ENCODE data around the gene LRFN4.

The LRFN4 gene

GRCh38 chr11:66878474-66878873 is 21.6 kb downstream of the LRFN4 start:
- TF ChIP-seq EZH2phosphoT487 (conservative IDR thresholded peaks at IDR 0.05; ENCODE audit: low read length) (no peak), CTCF (IDR thresholded peaks at IDR 0.05; ENCODE audit: insufficient read depth, low read length, poor library complexity, severe bottlenecking) (no peak)
- H4K20me1 ChIP-seq (ENCODE audit: low read depth, low read length) = no peaks in the 10 kb centered on the region
- H3K36me3 ChIP-seq (ENCODE audit: low read length) = no peaks in the 10 kb centered on the region
- no peak overlapping the region for H3K27ac ChIP-seq (ENCODE audit: low read depth, low read length)
- H3K9me3 ChIP-seq (ENCODE audit: insufficient read depth, low read length) = no peaks in the 10 kb centered on the region
- no peak overlapping the region for H3K4me2 ChIP-seq (ENCODE audit: low read depth, low read length, poor library complexity, severe bottlenecking)
- H3K9ac ChIP-seq (ENCODE audit: low read length) = no peak overlapping the region
- H3K9me2 ChIP-seq (replicated peaks; ENCODE audit: insufficient read depth, low read length) = no peaks in the 10 kb centered on the region
- H3K79me2 ChIP-seq (ENCODE audit: insufficient read depth, low read length) = no peaks in the 10 kb centered on the region
- H2AFZ ChIP-seq (ENCODE audit: low read depth, low read length, severe bottlenecking) = no peak overlapping the region
- H3K4me3 ChIP-seq (ENCODE audit: insufficient read depth, low read length, poor library complexity, severe bottlenecking) = no peak overlapping the region
- H3K27me3 ChIP-seq (ENCODE audit: low read length) = no peaks in the 10 kb centered on the region
- no peaks in the 10 kb centered on the region for H3F3A ChIP-seq (ENCODE audit: insufficient read depth)

GRCh38 chr11:66879000-66879399 is 22.1 kb downstream of the LRFN4 start:
- Histone ChIP-seq H3F3A (ENCODE audit: insufficient read depth) (no peaks in the 10 kb centered on the region), H3K4me2 (ENCODE audit: low read depth, low read length, poor library complexity, severe bottlenecking) (no peak overlapping the region), H4K20me1 (ENCODE audit: low read depth, low read length) (no peaks in the 10 kb centered on the region), H3K9me3 (ENCODE audit: insufficient read depth, low read length) (no peaks in the 10 kb centered on the region), H2AFZ (ENCODE audit: low read depth, low read length, severe bottlenecking) (no peak overlapping the region), H3K27ac (ENCODE audit: low read depth, low read length) (no peak overlapping the region), H3K9me2 (replicated peaks; ENCODE audit: insufficient read depth, low read length) (no peaks in the 10 kb centered on the region), H3K4me3 (ENCODE audit: insufficient read depth, low read length, poor library complexity, severe bottlenecking) (no peak overlapping the region), H3K36me3 (ENCODE audit: low read length) (no peaks in the 10 kb centered on the region), H3K9ac (ENCODE audit: low read length) (no peak overlapping the region), H3K79me2 (ENCODE audit: insufficient read depth, low read length) (no peaks in the 10 kb centered on the region), H3K27me3 (ENCODE audit: low read length) (no peaks in the 10 kb centered on the region)
- TF ChIP-seq CTCF (IDR thresholded peaks at IDR 0.05; ENCODE audit: insufficient read depth, low read length, poor library complexity, severe bottlenecking) (no peak), EZH2phosphoT487 (conservative IDR thresholded peaks at IDR 0.05; ENCODE audit: low read length) (no peak)

- Histone ChIP-seq H3K36me3 (ENCODE audit: low read length) (no peaks in the 10 kb centered on the region), H3F3A (ENCODE audit: insufficient read depth) (no peaks in the 10 kb centered on the region), H3K27ac (ENCODE audit: low read depth, low read length) (no peak overlapping the region), H2AFZ (ENCODE audit: low read depth, low read length, severe bottlenecking) (no peak overlapping the region), H3K27me3 (ENCODE audit: low read length) (no peaks in the 10 kb centered on the region), H3K4me2 (ENCODE audit: low read depth, low read length, poor library complexity, severe bottlenecking) (no peak overlapping the region), H3K9ac (ENCODE audit: low read length) (no peak overlapping the region), H3K79me2 (ENCODE audit: insufficient read depth, low read length) (no peaks in the 10 kb centered on the region), H3K4me3 (ENCODE audit: insufficient read depth, low read length, poor library complexity, severe bottlenecking) (no peak overlapping the region), H3K9me3 (ENCODE audit: insufficient read depth, low read length) (no peaks in the 10 kb centered on the region), H3K9me2 (replicated peaks; ENCODE audit: insufficient read depth, low read length) (no peaks in the 10 kb centered on the region), H4K20me1 (ENCODE audit: low read depth, low read length) (no peaks in the 10 kb centered on the region)
- no peak for TF ChIP-seq CTCF (IDR thresholded peaks at IDR 0.05; ENCODE audit: insufficient read depth, low read length, poor library complexity, severe bottlenecking)
- TF ChIP-seq EZH2phosphoT487 (conservative IDR thresholded peaks at IDR 0.05; ENCODE audit: low read length) = no peak
Measured at GRCh38 chr11:66879583-66879982, 22.7 kb downstream of the LRFN4 start.
